Mesothelial cell of epicardium (in vitro differentiated cells): ENCODE data around the gene VGF. TPM values are rescaled to one million over a fixed set of nuclear protein-coding genes. Genes with fewer than 3 reads are reported as not detected.

Source experiments
- DNase-seq, 2 experiments: peaks; one replicate each; pipeline ENCODE4 v3.0.0; 2021; ENCODE audit warnings: low spot score in 2 of 2; ENCODE audit not compliant: unreplicated experiment in 2 of 2
- H3K27ac Mint-ChIP-seq: 2 replicates; pipeline ENCODE4 v1.8.0; 2021; ENCODE audit warnings: mixed read lengths
- H3K27me3 Mint-ChIP-seq: 2 replicates; pipeline ENCODE4 v1.8.0; 2021; ENCODE audit warnings: low read depth, mixed read lengths
- H3K36me3 Mint-ChIP-seq: 2 replicates; pipeline ENCODE4 v1.8.0; 2021; ENCODE audit warnings: mixed read lengths
- H3K4me1 Mint-ChIP-seq: 2 replicates; pipeline ENCODE4 v1.8.0; 2021; ENCODE audit warnings: mixed read lengths
- H3K4me3 Mint-ChIP-seq: 2 replicates; pipeline ENCODE4 v1.8.0; 2021; ENCODE audit warnings: mild to moderate bottlenecking, moderate library complexity, mixed read lengths
- H3K9me3 Mint-ChIP-seq: 2 replicates; pipeline ENCODE4 v1.8.0; 2021; ENCODE audit warnings: mixed read lengths
- total RNA-seq: library from RNA; stranded (reverse); gene quantifications from 3 replicates; pipeline ENCODE4 v1.2.1, GENCODE V29; 2021
- TF ChIP-seq, protein P1 (sequence below): fragments of 200-600 bp; sonication (generic); IDR thresholded peaks from one replicate; pipeline ENCODE4 v1.5.0; 2021; ENCODE audit warnings: antibody characterized with exemption; ENCODE audit not compliant: unreplicated experiment

Gene VGF
- total RNA-seq, 1 donor from 2014 or later, result 0.36 TPM

GRCh38 chr7:101180130-101180755, 14.9 kb upstream of the VGF start, which contains the start of gene NAT16:
Gene NAT16, minus strand, starts transcription at chr7:101180293. Its CDS starts 5,486 bp downstream, at chr7:101174807.
- no peak for DNase-seq
- Mint-ChIP-seq H3K4me1 (peaks cover 12% of the 10 kb centered on the region), H3K36me3 (peaks cover 2% of the 10 kb centered on the region), H3K4me3 (peak within 1 kb of the TSS; percentile 56), H3K27ac (no peak within 1 kb of the TSS), H3K9me3 (no peaks in the 10 kb centered on the region), H3K27me3 (peaks cover 81% of the 10 kb centered on the region)
- TF ChIP-seq, protein P1, sequence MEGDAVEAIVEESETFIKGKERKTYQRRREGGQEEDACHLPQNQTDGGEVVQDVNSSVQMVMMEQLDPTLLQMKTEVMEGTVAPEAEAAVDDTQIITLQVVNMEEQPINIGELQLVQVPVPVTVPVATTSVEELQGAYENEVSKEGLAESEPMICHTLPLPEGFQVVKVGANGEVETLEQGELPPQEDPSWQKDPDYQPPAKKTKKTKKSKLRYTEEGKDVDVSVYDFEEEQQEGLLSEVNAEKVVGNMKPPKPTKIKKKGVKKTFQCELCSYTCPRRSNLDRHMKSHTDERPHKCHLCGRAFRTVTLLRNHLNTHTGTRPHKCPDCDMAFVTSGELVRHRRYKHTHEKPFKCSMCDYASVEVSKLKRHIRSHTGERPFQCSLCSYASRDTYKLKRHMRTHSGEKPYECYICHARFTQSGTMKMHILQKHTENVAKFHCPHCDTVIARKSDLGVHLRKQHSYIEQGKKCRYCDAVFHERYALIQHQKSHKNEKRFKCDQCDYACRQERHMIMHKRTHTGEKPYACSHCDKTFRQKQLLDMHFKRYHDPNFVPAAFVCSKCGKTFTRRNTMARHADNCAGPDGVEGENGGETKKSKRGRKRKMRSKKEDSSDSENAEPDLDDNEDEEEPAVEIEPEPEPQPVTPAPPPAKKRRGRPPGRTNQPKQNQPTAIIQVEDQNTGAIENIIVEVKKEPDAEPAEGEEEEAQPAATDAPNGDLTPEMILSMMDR, result no peak

DNA sequence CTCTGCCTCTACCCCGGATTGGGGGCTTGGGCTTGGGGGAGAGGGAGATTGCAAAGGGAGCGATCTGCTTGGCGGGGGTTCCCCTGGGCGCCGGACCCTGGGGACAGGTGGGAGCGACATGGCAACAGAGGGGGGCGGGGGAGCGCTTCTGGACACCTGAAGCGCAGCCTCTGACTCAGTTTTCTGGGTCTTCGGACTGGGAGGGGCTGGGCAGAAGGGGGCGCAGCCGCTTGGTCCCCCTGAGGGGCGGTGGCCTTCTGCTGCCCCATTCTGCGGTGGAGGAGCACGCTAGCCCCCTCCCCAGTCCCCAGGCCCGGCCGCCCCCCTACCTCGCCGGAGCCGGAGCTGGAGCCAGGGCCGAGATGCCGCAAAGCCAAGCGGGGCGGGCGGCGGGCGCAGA, 14.3 kb upstream of the VGF start:
- Mint-ChIP-seq H3K27ac (no peak overlapping the region), H3K9me3 (no peaks in the 10 kb centered on the region), H3K4me1 (peaks cover 12% of the 10 kb centered on the region), H3K27me3 (peaks cover 82% of the 10 kb centered on the region), H3K36me3 (peaks cover 2% of the 10 kb centered on the region), H3K4me3 (peak overlapping the region; percentile 17)
- no peak for DNase-seq
- TF ChIP-seq, protein P1, result no peak

GRCh38 chr7:101179117-101179516, 13.7 kb upstream of the VGF start:
- Mint-ChIP-seq H3K4me3 (peak overlapping the region; percentile 56), H3K36me3 (peaks cover 2% of the 10 kb centered on the region), H3K27ac (no peak overlapping the region), H3K9me3 (no peaks in the 10 kb centered on the region), H3K27me3 (peaks cover 83% of the 10 kb centered on the region), H3K4me1 (peaks cover 13% of the 10 kb centered on the region)
- TF ChIP-seq, protein P1, result no peak
- no peak for DNase-seq

DNA sequence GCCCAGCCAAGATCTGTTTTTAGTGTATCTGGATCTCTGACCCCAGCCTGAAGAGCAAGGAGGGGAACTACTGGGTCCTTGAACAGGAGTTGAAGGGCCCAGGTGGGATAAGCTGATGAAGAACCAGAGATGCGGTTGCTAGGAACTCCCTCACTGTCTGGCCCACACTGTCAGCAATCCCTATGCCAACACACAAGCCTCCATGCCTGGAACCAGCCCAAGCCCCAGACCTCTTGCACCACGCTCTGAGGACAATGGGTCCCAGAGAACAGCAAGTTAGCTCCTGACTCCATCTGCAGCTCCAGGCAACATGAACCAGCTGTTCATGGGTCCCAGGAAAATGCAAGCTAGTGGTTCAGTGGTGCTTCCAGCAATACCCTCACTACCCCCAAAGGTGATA, 12.3 kb upstream of the VGF start:
- peaks cover 95% of the 10 kb centered on the region for H3K27me3 Mint-ChIP-seq
- DNase-seq, result no peak
- H3K36me3 Mint-ChIP-seq, result peaks cover 2% of the 10 kb centered on the region
- no peak overlapping the region for H3K4me3 Mint-ChIP-seq
- no peaks in the 10 kb centered on the region for H3K9me3 Mint-ChIP-seq
- TF ChIP-seq, protein P1, result no peak
- H3K27ac Mint-ChIP-seq, result no peak overlapping the region
- peaks cover 17% of the 10 kb centered on the region for H3K4me1 Mint-ChIP-seq

GRCh38 chr7:101175664-101176063, 10.3 kb upstream of the VGF start:
- DNase-seq, result no peak
- TF ChIP-seq, protein P1, result no peak
- H3K27me3 Mint-ChIP-seq, result peaks cover 99% of the 10 kb centered on the region
- H3K27ac Mint-ChIP-seq, result no peak overlapping the region
- peaks cover 13% of the 10 kb centered on the region for H3K4me1 Mint-ChIP-seq
- peaks cover under 1% of the 10 kb centered on the region for H3K36me3 Mint-ChIP-seq
- no peak overlapping the region for H3K4me3 Mint-ChIP-seq
- H3K9me3 Mint-ChIP-seq, result no peaks in the 10 kb centered on the region
